Suppressor macrophage treated with lipopolysaccharide for 1 hour (primary cell): ENCODE data around the gene AKAP13.

Experiments
- DNase-seq, 3 donors: peaks; one replicate each; pipeline ENCODE4 v3.0.0-alpha.2; 2020 to 2022

Gene AKAP13

GRCh38 chr15:85688711-85689110 is 308.3 kb downstream of the AKAP13 start:
- DNase-seq = no peak

GRCh38 chr15:85689729-85690128 is 309.3 kb downstream of the AKAP13 start:
- DNase-seq = peak; percentile 74 to 82 (median 81)

- DNase-seq = peak in 1 of 3 donors; percentile 52
Observed at GRCh38 chr15:85690561-85691231, 310.3 kb downstream of the AKAP13 start.

- peak in 1 of 3 donors; percentile 30 for DNase-seq
Observed at GRCh38 chr15:85691350-85692240, 311.2 kb downstream of the AKAP13 start.

- DNase-seq = no peak
Observed at GRCh38 chr15:85692321-85692720, 311.9 kb downstream of the AKAP13 start.

GRCh38 chr15:85692873-85693272 is 312.5 kb downstream of the AKAP13 start:
- DNase-seq = no peak

GRCh38 chr15:85693277-85693676 is 312.9 kb downstream of the AKAP13 start:
- peak; percentile 27 to 61 (median 53) for DNase-seq

GRCh38 chr15:85694091-85694490 is 313.7 kb downstream of the AKAP13 start:
- no peak for DNase-seq

- no peak for DNase-seq
Observed at GRCh38 chr15:85700767-85701166, 320.4 kb downstream of the AKAP13 start.

- DNase-seq = peak; percentile 66 to 86 (median 80)
Observed at GRCh38 chr15:85702321-85703101, 322.1 kb downstream of the AKAP13 start.

- peak; percentile 35 to 63 (median 37) for DNase-seq
Observed at GRCh38 chr15:85704066-85704465, 323.7 kb downstream of the AKAP13 start.

GRCh38 chr15:85704720-85705429 is 324.5 kb downstream of the AKAP13 start:
- peak; percentile 72 to 83 (median 74) for DNase-seq

GRCh38 chr15:85706779-85707518 is 326.5 kb downstream of the AKAP13 start:
- peak; percentile 16 to 50 (median 35) for DNase-seq

GRCh38 chr15:85707519-85708338 is 327.3 kb downstream of the AKAP13 start:
- DNase-seq = peak; percentile 52 to 81 (median 59)

GRCh38 chr15:85708402-85708941 is 328.1 kb downstream of the AKAP13 start:
- no peak for DNase-seq

GRCh38 chr15:85709250-85709649 is 328.8 kb downstream of the AKAP13 start:
- no peak for DNase-seq

- peak in 2 of 3 donors; percentile 38 to 66 for DNase-seq
Observed at GRCh38 chr15:85710340-85710842, 330.0 kb downstream of the AKAP13 start.

GRCh38 chr15:85711580-85712192 is 331.3 kb downstream of the AKAP13 start:
- peak; percentile 38 to 73 (median 51) for DNase-seq

GRCh38 chr15:85716261-85716660 is 335.9 kb downstream of the AKAP13 start:
- no peak for DNase-seq

- no peak for DNase-seq
Observed at GRCh38 chr15:85717212-85717611, 336.8 kb downstream of the AKAP13 start.
